ENCODE results near the gene SUCO.

SUCO gene

GRCh38 chr1:172653015-172653709 is 120.2 kb downstream of the SUCO start:
- DNase-seq: no peak

- no peak for DNase-seq
Measured at GRCh38 chr1:172654535-172654934, 121.6 kb downstream of the SUCO start.

GRCh38 chr1:172656576-172656975 is 123.6 kb downstream of the SUCO start:
- no peak for DNase-seq

- DNase-seq: no peak
Measured at GRCh38 chr1:172657586-172657985, 124.6 kb downstream of the SUCO start.

GRCh38 chr1:172658871-172659453 is 126.0 kb downstream of the SUCO start, which contains the start of gene FASLG:
Gene FASLG (plus strand): TSS chr1:172659103. CDS start chr1:172659202, 99 bp downstream.
- no peak for DNase-seq

GRCh38 chr1:172661107-172661506 is 128.2 kb downstream of the SUCO start:
- DNase-seq: no peak

All from NCI-H146 (cell line).